Measurements from ENCODE around the gene JAK1.

JAK1 gene

DNA sequence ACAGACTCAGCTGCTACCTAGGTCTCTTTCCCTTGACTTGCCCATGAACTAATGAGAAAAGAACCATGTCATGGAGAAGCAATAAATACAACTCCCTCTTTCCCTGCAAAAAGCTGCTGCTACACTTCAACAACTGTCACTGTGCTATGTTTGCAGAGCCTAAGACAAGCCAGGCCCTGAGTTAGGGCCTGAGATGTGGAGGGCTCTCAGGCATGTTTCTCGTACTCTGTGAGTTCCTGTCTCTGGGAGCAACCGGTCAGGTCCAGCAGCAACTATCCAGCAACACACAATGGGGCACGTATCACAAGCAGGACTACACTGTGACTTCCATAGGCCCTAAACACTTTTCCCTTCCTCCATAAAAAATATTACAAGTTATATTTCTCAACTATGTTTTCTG is 91.7 kb downstream of the JAK1 start:
- Histone ChIP-seq H3K36me3 (ENCODE audit: control insufficient read depth, insufficient read depth, low read length) (no peaks in the 10 kb centered on the region), H3K27ac (ENCODE audit: insufficient read depth, low read depth, low read length, poor library complexity, severe bottlenecking) (no peak overlapping the region), H3K9me3 (ENCODE audit: control insufficient read depth, low read length) (no peaks in the 10 kb centered on the region), H3K27me3 (ENCODE audit: control insufficient read depth, insufficient read depth, low read length, poor library complexity, severe bottlenecking) (no peaks in the 10 kb centered on the region), H3K4me3 (ENCODE audit: insufficient read depth, low read depth, low read length) (no peak overlapping the region), H3K4me1 (ENCODE audit: control insufficient read depth, insufficient read depth, low read length) (no peaks in the 10 kb centered on the region)
- WGBS, 2 experiments: 88 to 99% methylated on average over 3 of the region's 3 CpGs

DNA sequence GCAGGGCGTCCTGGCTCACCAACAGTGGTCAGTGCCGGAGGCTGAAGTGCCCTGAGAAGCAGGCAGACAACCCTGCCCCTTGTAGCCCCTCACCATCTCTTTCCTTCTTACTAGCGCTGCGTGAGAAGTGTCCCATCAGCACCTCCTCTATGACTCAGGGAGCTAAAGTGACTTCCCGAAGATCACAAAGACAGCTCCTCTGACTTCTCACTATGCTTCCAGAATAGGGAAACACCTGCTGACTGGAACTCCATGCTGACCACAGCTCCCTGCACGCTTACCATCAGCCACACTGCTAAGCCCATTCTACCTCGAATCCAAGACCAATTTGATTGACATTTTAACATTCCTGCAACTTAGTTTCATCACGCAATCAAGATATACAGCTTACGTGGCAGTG is 92.8 kb downstream of the JAK1 start:
- H3K4me3 ChIP-seq (ENCODE audit: insufficient read depth, low read depth, low read length): no peak overlapping the region
- no peaks in the 10 kb centered on the region for H3K9me3 ChIP-seq (ENCODE audit: control insufficient read depth, low read length)
- H3K27me3 ChIP-seq (ENCODE audit: control insufficient read depth, insufficient read depth, low read length, poor library complexity, severe bottlenecking): no peaks in the 10 kb centered on the region
- H3K36me3 ChIP-seq (ENCODE audit: control insufficient read depth, insufficient read depth, low read length): no peaks in the 10 kb centered on the region
- 92 to 95% methylated on average over 8 to 9 of the region's 9 CpGs for WGBS, 2 experiments
- H3K4me1 ChIP-seq (ENCODE audit: control insufficient read depth, insufficient read depth, low read length): no peaks in the 10 kb centered on the region
- no peak overlapping the region for H3K27ac ChIP-seq (ENCODE audit: insufficient read depth, low read depth, low read length, poor library complexity, severe bottlenecking)

GRCh38 chr1:64872067-64872466 is 94.3 kb downstream of the JAK1 start:
- Histone ChIP-seq H3K4me3 (ENCODE audit: insufficient read depth, low read depth, low read length) (no peak overlapping the region), H3K27me3 (ENCODE audit: control insufficient read depth, insufficient read depth, low read length, poor library complexity, severe bottlenecking) (no peaks in the 10 kb centered on the region), H3K4me1 (ENCODE audit: control insufficient read depth, insufficient read depth, low read length) (no peaks in the 10 kb centered on the region), H3K27ac (ENCODE audit: insufficient read depth, low read depth, low read length, poor library complexity, severe bottlenecking) (no peak overlapping the region), H3K9me3 (ENCODE audit: control insufficient read depth, low read length) (no peaks in the 10 kb centered on the region), H3K36me3 (ENCODE audit: control insufficient read depth, insufficient read depth, low read length) (no peaks in the 10 kb centered on the region)
- 90 to 94% methylated on average over 1 of the region's 1 CpG for WGBS, 2 experiments

DNA sequence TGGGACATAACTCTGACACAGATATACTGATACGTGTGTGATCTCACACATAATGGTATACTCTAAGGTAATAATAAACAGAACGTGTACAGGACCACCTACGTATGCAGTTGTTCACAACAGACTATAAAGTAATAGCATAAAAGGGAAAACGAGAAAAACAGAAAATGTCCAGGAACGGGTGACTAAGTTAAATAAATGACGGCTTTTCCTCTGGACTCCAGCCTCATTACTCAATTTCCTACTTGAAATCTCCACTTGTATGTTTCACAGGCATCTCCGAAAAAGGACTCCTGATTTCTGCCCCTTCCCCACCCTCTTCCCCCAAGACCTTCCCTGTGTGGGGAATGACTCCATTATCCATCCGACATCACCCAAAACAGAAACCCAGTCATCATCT is 95.1 kb downstream of the JAK1 start:
- 92 to 94% methylated on average over 8 of the region's 8 CpGs for WGBS, 2 experiments
- no peaks in the 10 kb centered on the region for H3K27me3 ChIP-seq (ENCODE audit: control insufficient read depth, insufficient read depth, low read length, poor library complexity, severe bottlenecking)

DNA sequence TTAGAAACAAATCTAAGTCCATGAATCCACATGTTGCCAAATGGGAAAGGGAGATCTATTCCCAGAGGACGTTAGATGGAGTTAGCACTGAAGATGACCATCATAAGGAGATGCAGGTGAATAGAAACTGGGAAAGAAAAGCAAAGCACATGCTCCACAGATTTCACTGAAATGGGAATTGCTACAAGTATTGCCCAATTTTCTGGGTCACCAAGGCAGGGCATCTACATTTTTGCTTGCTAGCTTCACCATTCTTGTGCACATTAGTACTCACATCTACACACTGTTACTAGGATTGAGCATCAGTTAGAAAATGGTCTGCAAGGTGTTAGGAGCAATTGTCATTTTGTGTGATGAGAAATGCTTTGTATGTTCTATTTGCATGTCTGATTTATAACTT is 99.1 kb downstream of the JAK1 start:
- Histone ChIP-seq H3K9me3 (ENCODE audit: control insufficient read depth, low read length) (no peaks in the 10 kb centered on the region), H3K27me3 (ENCODE audit: control insufficient read depth, insufficient read depth, low read length, poor library complexity, severe bottlenecking) (no peaks in the 10 kb centered on the region), H3K27ac (ENCODE audit: insufficient read depth, low read depth, low read length, poor library complexity, severe bottlenecking) (no peak overlapping the region), H3K4me1 (ENCODE audit: control insufficient read depth, insufficient read depth, low read length) (no peaks in the 10 kb centered on the region), H3K36me3 (ENCODE audit: control insufficient read depth, insufficient read depth, low read length) (no peaks in the 10 kb centered on the region), H3K4me3 (ENCODE audit: insufficient read depth, low read depth, low read length) (no peak overlapping the region)
- WGBS, 2 experiments: 92 to 93% methylated on average over 1 of the region's 1 CpG

More for the DNA sequence above, 95.1 kb downstream of the JAK1 start:
- no peaks in the 10 kb centered on the region for H3K4me1 ChIP-seq (ENCODE audit: control insufficient read depth, insufficient read depth, low read length)
- no peak overlapping the region for H3K27ac ChIP-seq (ENCODE audit: insufficient read depth, low read depth, low read length, poor library complexity, severe bottlenecking)
- no peaks in the 10 kb centered on the region for H3K36me3 ChIP-seq (ENCODE audit: control insufficient read depth, insufficient read depth, low read length)
- no peak overlapping the region for H3K4me3 ChIP-seq (ENCODE audit: insufficient read depth, low read depth, low read length)
- no peaks in the 10 kb centered on the region for H3K9me3 ChIP-seq (ENCODE audit: control insufficient read depth, low read length)

- Histone ChIP-seq H3K27ac (ENCODE audit: insufficient read depth, low read depth, low read length, poor library complexity, severe bottlenecking) (no peak overlapping the region), H3K4me1 (ENCODE audit: control insufficient read depth, insufficient read depth, low read length) (no peaks in the 10 kb centered on the region), H3K4me3 (ENCODE audit: insufficient read depth, low read depth, low read length) (no peak overlapping the region), H3K9me3 (ENCODE audit: control insufficient read depth, low read length) (no peaks in the 10 kb centered on the region), H3K36me3 (ENCODE audit: control insufficient read depth, insufficient read depth, low read length) (no peaks in the 10 kb centered on the region), H3K27me3 (ENCODE audit: control insufficient read depth, insufficient read depth, low read length, poor library complexity, severe bottlenecking) (no peaks in the 10 kb centered on the region)
- WGBS, 2 experiments: 95% methylated on average over 10 of the region's 10 CpGs
These were observed 99.7 kb downstream of the JAK1 start for GRCh38 chr1:64866689-64867088.

DNA sequence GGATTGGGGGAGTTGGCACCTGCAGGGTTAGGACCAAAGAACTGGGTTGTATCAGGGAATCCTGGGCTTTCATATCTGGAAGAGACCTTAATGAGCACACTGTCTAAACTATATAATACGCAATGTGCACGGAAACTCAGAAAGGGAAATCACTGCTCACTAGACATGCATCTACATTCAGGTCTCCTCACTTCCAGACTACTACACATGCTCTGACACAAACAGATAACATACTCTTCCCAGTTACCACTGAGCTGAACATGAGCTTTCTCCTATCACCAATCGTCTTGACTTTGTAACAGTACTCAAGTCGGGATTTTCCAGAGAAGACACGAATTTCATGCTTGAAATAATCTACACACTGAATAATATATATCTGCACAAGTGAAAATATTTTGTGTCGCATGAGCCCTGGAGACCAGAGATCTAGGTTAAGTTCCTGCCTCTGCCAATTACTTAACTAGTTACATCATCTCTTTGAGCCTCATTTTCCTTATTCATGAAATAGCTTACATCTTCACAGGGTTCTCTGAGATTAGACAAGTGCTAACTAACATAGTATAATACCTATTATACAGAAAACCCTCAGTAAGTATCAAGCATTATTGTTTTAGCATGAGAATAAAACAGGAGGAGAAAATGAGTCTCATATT is 101.1 kb downstream of the JAK1 start:
- no peaks in the 10 kb centered on the region for H3K27me3 ChIP-seq (ENCODE audit: control insufficient read depth, insufficient read depth, low read length, poor library complexity, severe bottlenecking)
- WGBS, 2 experiments: 91 to 95% methylated on average over 6 of the region's 6 CpGs
- no peak overlapping the region for H3K4me3 ChIP-seq (ENCODE audit: insufficient read depth, low read depth, low read length)
- H3K36me3 ChIP-seq (ENCODE audit: control insufficient read depth, insufficient read depth, low read length): no peaks in the 10 kb centered on the region
- no peaks in the 10 kb centered on the region for H3K4me1 ChIP-seq (ENCODE audit: control insufficient read depth, insufficient read depth, low read length)
- no peaks in the 10 kb centered on the region for H3K9me3 ChIP-seq (ENCODE audit: control insufficient read depth, low read length)
- H3K27ac ChIP-seq (ENCODE audit: insufficient read depth, low read depth, low read length, poor library complexity, severe bottlenecking): no peak overlapping the region

- Histone ChIP-seq H3K36me3 (ENCODE audit: control insufficient read depth, insufficient read depth, low read length) (no peaks in the 10 kb centered on the region), H3K9me3 (ENCODE audit: control insufficient read depth, low read length) (no peaks in the 10 kb centered on the region), H3K4me1 (ENCODE audit: control insufficient read depth, insufficient read depth, low read length) (no peaks in the 10 kb centered on the region), H3K4me3 (ENCODE audit: insufficient read depth, low read depth, low read length) (no peak overlapping the region), H3K27me3 (ENCODE audit: control insufficient read depth, insufficient read depth, low read length, poor library complexity, severe bottlenecking) (no peaks in the 10 kb centered on the region), H3K27ac (ENCODE audit: insufficient read depth, low read depth, low read length, poor library complexity, severe bottlenecking) (no peak overlapping the region)
- WGBS, 2 experiments: 92% methylated on average over 12 to 14 of the region's 14 CpGs
These were observed 102.1 kb downstream of the JAK1 start for GRCh38 chr1:64864018-64864940.

- Histone ChIP-seq H3K4me3 (ENCODE audit: insufficient read depth, low read depth, low read length) (no peak overlapping the region), H3K36me3 (ENCODE audit: control insufficient read depth, insufficient read depth, low read length) (no peaks in the 10 kb centered on the region), H3K9me3 (ENCODE audit: control insufficient read depth, low read length) (no peaks in the 10 kb centered on the region), H3K4me1 (ENCODE audit: control insufficient read depth, insufficient read depth, low read length) (no peaks in the 10 kb centered on the region), H3K27me3 (ENCODE audit: control insufficient read depth, insufficient read depth, low read length, poor library complexity, severe bottlenecking) (no peaks in the 10 kb centered on the region), H3K27ac (ENCODE audit: insufficient read depth, low read depth, low read length, poor library complexity, severe bottlenecking) (no peak overlapping the region)
- WGBS, 2 experiments: 25% methylated on average over 4 of the region's 4 CpGs
These were observed 104.7 kb downstream of the JAK1 start for GRCh38 chr1:64861611-64862010.

- H3K4me3 ChIP-seq (ENCODE audit: insufficient read depth, low read depth, low read length): no peak overlapping the region
- H3K4me1 ChIP-seq (ENCODE audit: control insufficient read depth, insufficient read depth, low read length): no peaks in the 10 kb centered on the region
- no peaks in the 10 kb centered on the region for H3K9me3 ChIP-seq (ENCODE audit: control insufficient read depth, low read length)
- 96% methylated on average over 4 of the region's 4 CpGs for WGBS, 2 experiments
- H3K36me3 ChIP-seq (ENCODE audit: control insufficient read depth, insufficient read depth, low read length): no peaks in the 10 kb centered on the region
- H3K27ac ChIP-seq (ENCODE audit: insufficient read depth, low read depth, low read length, poor library complexity, severe bottlenecking): no peak overlapping the region
- no peaks in the 10 kb centered on the region for H3K27me3 ChIP-seq (ENCODE audit: control insufficient read depth, insufficient read depth, low read length, poor library complexity, severe bottlenecking)
These were observed 109.0 kb downstream of the JAK1 start for GRCh38 chr1:64857347-64857746.
